H9 (cell line): Measurements from ENCODE around the gene MBNL1. TPM values are rescaled to one million over a fixed set of nuclear protein-coding genes. Genes with fewer than 3 reads are reported as not detected.

Experiments used
- DNase-seq: peaks from one replicate; pipeline ENCODE4 v3.0.0-alpha.2; 2017
- H2AFZ ChIP-seq: one replicate; pipeline ENCODE4 v1.6.1; 2013; ENCODE audit warnings: mild to moderate bottlenecking, low read length, control low read depth, moderate library complexity
- H2AK5ac ChIP-seq: 2 replicates; pipeline ENCODE4 v1.6.1; 2013; ENCODE audit warnings: low read length, control low read depth, mixed read lengths; ENCODE audit not compliant: insufficient read length
- H2BK120ac ChIP-seq: one replicate; pipeline ENCODE4 v1.6.1; 2013; ENCODE audit warnings: low read depth, mild to moderate bottlenecking, low read length, control low read depth, inconsistent platforms; ENCODE audit not compliant: poor library complexity, severe bottlenecking
- H2BK12ac ChIP-seq: 2 replicates; pipeline ENCODE4 v1.6.1; 2013; ENCODE audit warnings: low read length, control low read depth, mixed read lengths, low read depth; ENCODE audit not compliant: insufficient read length
- H2BK15ac ChIP-seq: 2 replicates; pipeline ENCODE4 v1.6.1; 2013; ENCODE audit warnings: low read depth, low read length, control low read depth
- H2BK20ac ChIP-seq: one replicate; pipeline ENCODE4 v1.6.1; 2013; ENCODE audit warnings: low read depth, mild to moderate bottlenecking, low read length, control low read depth, inconsistent platforms; ENCODE audit not compliant: poor library complexity, severe bottlenecking
- H2BK5ac ChIP-seq: 2 replicates; pipeline ENCODE4 v1.6.1; 2013; ENCODE audit warnings: low read length, control low read depth, mixed read lengths; ENCODE audit not compliant: insufficient read length
- H3K14ac ChIP-seq: 2 replicates; pipeline ENCODE4 v1.6.1; 2013; ENCODE audit warnings: low read length, control low read depth; ENCODE audit not compliant: insufficient read depth
- H3K18ac ChIP-seq: 2 replicates; pipeline ENCODE4 v1.6.1; 2013; ENCODE audit warnings: low read depth, mild to moderate bottlenecking, mixed read lengths, low read length, control low read depth; ENCODE audit not compliant: insufficient read length
- H3K23ac ChIP-seq: 2 replicates; pipeline ENCODE4 v1.6.1; 2013; ENCODE audit warnings: low read length, control low read depth, mixed read lengths, low read depth; ENCODE audit not compliant: insufficient read length
- H3K23me2 ChIP-seq: 2 replicates; pipeline ENCODE4 v1.6.1; 2013; ENCODE audit warnings: low read depth, mild to moderate bottlenecking, mixed read lengths, low read length, control low read depth; ENCODE audit not compliant: insufficient read length, poor library complexity, severe bottlenecking
- H3K27ac ChIP-seq: 2 replicates; pipeline ENCODE4 v1.5.1; 2013; ENCODE audit warnings: low read length, control low read depth, mixed read lengths, low read depth; ENCODE audit not compliant: insufficient read length
- H3K27me3 ChIP-seq: 2 replicates; pipeline ENCODE4 v1.6.1; 2013; ENCODE audit warnings: low read length, control low read depth, inconsistent platforms; ENCODE audit not compliant: insufficient read depth
- H3K4ac ChIP-seq: 2 replicates; pipeline ENCODE4 v1.6.1; 2013; ENCODE audit warnings: low read depth, mild to moderate bottlenecking, control low read depth, inconsistent platforms, low read length, moderate library complexity
- H3K4me1 ChIP-seq: 2 replicates; pipeline ENCODE4 v1.6.1; 2013; ENCODE audit warnings: low read length, control low read depth, inconsistent platforms; ENCODE audit not compliant: insufficient read depth
- H3K4me2 ChIP-seq: 2 replicates; pipeline ENCODE4 v1.6.1; 2013; ENCODE audit warnings: low read length, control low read depth, mixed read lengths; ENCODE audit not compliant: insufficient read length, insufficient read depth
- H3K56ac ChIP-seq: 2 replicates; pipeline ENCODE4 v1.6.1; 2013; ENCODE audit warnings: low read depth, mild to moderate bottlenecking, mixed read lengths, low read length, control low read depth; ENCODE audit not compliant: insufficient read length
- H3K79me1 ChIP-seq: 2 replicates; pipeline ENCODE4 v1.6.1; 2013; ENCODE audit warnings: low read depth, mild to moderate bottlenecking, moderate library complexity, low read length, control low read depth, inconsistent platforms; ENCODE audit not compliant: insufficient read depth, poor library complexity, severe bottlenecking
- H3K79me2 ChIP-seq: 2 replicates; pipeline ENCODE4 v1.6.1; 2013; ENCODE audit warnings: low read length, control low read depth, inconsistent platforms; ENCODE audit not compliant: insufficient read depth
- H3K9ac ChIP-seq: 2 replicates; pipeline ENCODE4 v1.6.1; 2013; ENCODE audit warnings: low read length, control low read depth, mixed read lengths; ENCODE audit not compliant: insufficient read length; ENCODE audit errors: extremely low read depth
- H3K9me3 ChIP-seq: one replicate; pipeline ENCODE4 v1.6.1; 2013; ENCODE audit warnings: low read depth, low read length, inconsistent platforms; ENCODE audit not compliant: control insufficient read depth
- H3T11ph ChIP-seq: one replicate; pipeline ENCODE4 v1.6.1; 2013; ENCODE audit warnings: mild to moderate bottlenecking, low read length, control low read depth, inconsistent platforms
- H4K20me1 ChIP-seq: one replicate; pipeline ENCODE4 v1.6.1; 2013; ENCODE audit not compliant: control insufficient read depth, insufficient read length, insufficient read depth
- H4K5ac ChIP-seq: 2 replicates; pipeline ENCODE4 v1.6.1; 2013; ENCODE audit warnings: low read depth, mild to moderate bottlenecking, mixed read lengths, low read length, control low read depth; ENCODE audit not compliant: insufficient read length
- H4K8ac ChIP-seq: replicated peaks from 2 replicates; pipeline ENCODE4 v1.6.1; 2013; ENCODE audit warnings: low read length, control low read depth, mixed read lengths, low read depth; ENCODE audit not compliant: insufficient read length
- H4K91ac ChIP-seq: 2 replicates; pipeline ENCODE4 v1.6.1; 2013; ENCODE audit warnings: low read depth, mild to moderate bottlenecking, moderate library complexity, mixed read lengths, low read length, control low read depth; ENCODE audit not compliant: insufficient read length
- H3K27ac Mint-ChIP-seq, 3 experiments: 2 replicates in 2 of 3; 3 replicates in 1 of 3; pipeline ENCODE4 v1.8.0; 2020 to 2021; ENCODE audit warnings: mixed read lengths in 3 of 3, mild to moderate bottlenecking in 1 of 3, moderate library complexity in 1 of 3
- H3K27me3 Mint-ChIP-seq: 2 replicates; pipeline ENCODE4 v1.8.0; 2021; ENCODE audit warnings: low read depth, mild to moderate bottlenecking, moderate library complexity, mixed read lengths
- H3K36me3 Mint-ChIP-seq, 3 experiments: 2 replicates in 2 of 3; 3 replicates in 1 of 3; pipeline ENCODE4 v1.8.0; 2020 to 2021; ENCODE audit warnings: low read depth in 3 of 3, mixed read lengths in 3 of 3; ENCODE audit not compliant: insufficient read depth in 1 of 3
- H3K4me1 Mint-ChIP-seq, 2 experiments: 2 replicates each; pipeline ENCODE4 v1.8.0; 2020; ENCODE audit warnings: mixed read lengths in 2 of 2
- H3K4me3 Mint-ChIP-seq, 2 experiments: 2 replicates in 1 of 2; 3 replicates in 1 of 2; pipeline ENCODE4 v1.8.0; 2020 to 2021; ENCODE audit warnings: mild to moderate bottlenecking in 2 of 2, mixed read lengths in 2 of 2, moderate library complexity in 1 of 2
- H3K9me3 Mint-ChIP-seq, 2 experiments: 2 replicates in 1 of 2; 3 replicates in 1 of 2; pipeline ENCODE4 v1.8.0; 2020; ENCODE audit warnings: mild to moderate bottlenecking in 2 of 2, mixed read lengths in 2 of 2, moderate library complexity in 1 of 2
- CTCF ChIP-seq: fragments of 200-600 bp; sonication (generic); conservative IDR thresholded peaks from 3 replicates; pipeline ENCODE4 v1.8.0; 2021; ENCODE audit warnings: antibody characterized with exemption, mild to moderate bottlenecking
- WGBS: extraction: QIAGEN DNeasy Blood & Tissue Kit; methylation state at CpG from one replicate; pipeline ENCODE4 v1.1.7; 2013; ENCODE audit warnings: missing lambda C conversion rate, low lambda C conversion rate, mixed read lengths; ENCODE audit not compliant: insufficient read length; ENCODE audit errors: extremely low coverage; 5-methylcytosine and 5-hydroxymethylcytosine counted together
- total RNA-seq: library from RNA; stranded (reverse); gene quantifications from 2 replicates; pipeline ENCODE4 v1.2.1, GENCODE V29; 2021

Gene MBNL1
- total RNA-seq, 1 experiment from 2014 or later, result 14.9 TPM

GRCh38 chr3:152327203-152327602 is 58.5 kb downstream of the MBNL1 start:
- H3K79me1 ChIP-seq, result no peaks in the 10 kb centered on the region
- no peak overlapping the region for H2BK15ac ChIP-seq
- no peaks in the 10 kb centered on the region for H3K27me3 ChIP-seq
- Mint-ChIP-seq H3K36me3 (peaks cover 5 to 9% (median 8%) of the 10 kb centered on the region in 3 experiments), H3K27me3 (no peaks in the 10 kb centered on the region), H3K4me3 (no peak overlapping the region), H3K4me1 (peaks cover 8 to 11% of the 10 kb centered on the region in 2 experiments; a peak in 2 of 4 replicates), H3K27ac (peak overlapping the region in 2 of 3 experiments; percentile 4 to 34; a peak in 2 of 7 replicates), H3K9me3 (peaks cover 3 to 6% of the 10 kb centered on the region in 2 experiments; a peak in 3 of 5 replicates)
- no peak overlapping the region for H3K27ac ChIP-seq
- DNase-seq, result no peak
- no peak overlapping the region for H3K14ac ChIP-seq
- H4K20me1 ChIP-seq, result no peaks in the 10 kb centered on the region
- H3K23me2 ChIP-seq, result no peaks in the 10 kb centered on the region
- no peak overlapping the region for H2BK12ac ChIP-seq
- no peak for TF ChIP-seq CTCF
- no CpG with 5 or more reads among the region's 2 CpGs for WGBS
- H4K8ac ChIP-seq, result no peak overlapping the region
- no peak overlapping the region for H3T11ph ChIP-seq
- H4K5ac ChIP-seq, result no peak overlapping the region
- H3K4me1 ChIP-seq, result no peaks in the 10 kb centered on the region
- no peak overlapping the region for H3K4ac ChIP-seq
- no peak overlapping the region for H3K23ac ChIP-seq
- H2BK20ac ChIP-seq, result no peak overlapping the region
- no peak overlapping the region for H2BK5ac ChIP-seq
- no peak overlapping the region for H2AFZ ChIP-seq
- H3K56ac ChIP-seq, result no peak overlapping the region
- H3K18ac ChIP-seq, result no peak overlapping the region
- H3K4me2 ChIP-seq, result no peak overlapping the region
- no peaks in the 10 kb centered on the region for H3K9me3 ChIP-seq
- H3K9ac ChIP-seq, result no peak overlapping the region
- H4K91ac ChIP-seq, result no peak overlapping the region
- no peak overlapping the region for H2BK120ac ChIP-seq
- no peak overlapping the region for H2AK5ac ChIP-seq
- H3K79me2 ChIP-seq, result no peaks in the 10 kb centered on the region; the same call in 1 of the 2 replicates
